ENCODE results near the gene FMN2.

GRCh38 chr1:240090014-240090413 lies 1.7 kb upstream of the FMN2 start:
- TF ChIP-seq EP300 (IDR thresholded peaks at IDR 0.05; ENCODE audit: low read depth) (no peak), CTCF (IDR thresholded peaks at IDR 0.05) (no peak), POLR2A (IDR thresholded peaks at IDR 0.05) (no peak)
